Measurements from ENCODE around the gene ZSCAN29. TPM values are rescaled to one million over a fixed set of nuclear protein-coding genes. Genes with fewer than 3 reads are reported as not detected.

Gene ZSCAN29
- total RNA-seq, 3 donors from 2014 or later (not counting 1 experiment from before 2014, with no cell fraction given) = 26.5 to 38.3 (median 34.2) TPM

- WGBS (ENCODE audit: insufficient coverage) = 92% methylated on average over 3 of the region's 4 CpGs
- peaks cover 60% of the 10 kb centered on the region for H3K36me3 ChIP-seq (ENCODE audit: control insufficient read depth, insufficient read depth, low read length)
- no peak for ATAC-seq
These were observed 11.5 kb upstream of the ZSCAN29 start for GRCh38 chr15:43382310-43382709.

GRCh38 chr15:43378601-43379000 is 7.8 kb upstream of the ZSCAN29 start:
- no peaks in the 10 kb centered on the region for H3K9me3 Mint-ChIP-seq

More at GRCh38 chr15:43382310-43382709, 11.5 kb upstream of the ZSCAN29 start:
- Histone ChIP-seq H3K4me3 (ENCODE audit: low read length) (no peak overlapping the region), H3K9me3 (ENCODE audit: control insufficient read depth, insufficient read depth, low read length) (no peaks in the 10 kb centered on the region), H3K27ac (ENCODE audit: low read length) (no peak overlapping the region), H3K4me1 (ENCODE audit: control insufficient read depth, insufficient read depth, low read length) (no peaks in the 10 kb centered on the region), H3K27me3 (ENCODE audit: control insufficient read depth, insufficient read depth, low read length) (no peaks in the 10 kb centered on the region)
- intact Hi-C loops (cut with micrococcal nuclease) = no loop called here
- no peak for DNase-seq
- TF ChIP-seq, protein P1, sequence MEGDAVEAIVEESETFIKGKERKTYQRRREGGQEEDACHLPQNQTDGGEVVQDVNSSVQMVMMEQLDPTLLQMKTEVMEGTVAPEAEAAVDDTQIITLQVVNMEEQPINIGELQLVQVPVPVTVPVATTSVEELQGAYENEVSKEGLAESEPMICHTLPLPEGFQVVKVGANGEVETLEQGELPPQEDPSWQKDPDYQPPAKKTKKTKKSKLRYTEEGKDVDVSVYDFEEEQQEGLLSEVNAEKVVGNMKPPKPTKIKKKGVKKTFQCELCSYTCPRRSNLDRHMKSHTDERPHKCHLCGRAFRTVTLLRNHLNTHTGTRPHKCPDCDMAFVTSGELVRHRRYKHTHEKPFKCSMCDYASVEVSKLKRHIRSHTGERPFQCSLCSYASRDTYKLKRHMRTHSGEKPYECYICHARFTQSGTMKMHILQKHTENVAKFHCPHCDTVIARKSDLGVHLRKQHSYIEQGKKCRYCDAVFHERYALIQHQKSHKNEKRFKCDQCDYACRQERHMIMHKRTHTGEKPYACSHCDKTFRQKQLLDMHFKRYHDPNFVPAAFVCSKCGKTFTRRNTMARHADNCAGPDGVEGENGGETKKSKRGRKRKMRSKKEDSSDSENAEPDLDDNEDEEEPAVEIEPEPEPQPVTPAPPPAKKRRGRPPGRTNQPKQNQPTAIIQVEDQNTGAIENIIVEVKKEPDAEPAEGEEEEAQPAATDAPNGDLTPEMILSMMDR (IDR thresholded peaks at IDR 0.05) = no peak
- Mint-ChIP-seq H3K4me1 (peaks cover 0 to 4% of the 10 kb centered on the region in 2 donors), H3K27ac (no peak overlapping the region), H3K4me3 (no peak overlapping the region), H3K36me3 (peaks cover 19% of the 10 kb centered on the region), H3K9me3 (no peaks in the 10 kb centered on the region), H3K27me3 (ENCODE audit: low read depth in 2 of 2) (no peaks in the 10 kb centered on the region)

DNA sequence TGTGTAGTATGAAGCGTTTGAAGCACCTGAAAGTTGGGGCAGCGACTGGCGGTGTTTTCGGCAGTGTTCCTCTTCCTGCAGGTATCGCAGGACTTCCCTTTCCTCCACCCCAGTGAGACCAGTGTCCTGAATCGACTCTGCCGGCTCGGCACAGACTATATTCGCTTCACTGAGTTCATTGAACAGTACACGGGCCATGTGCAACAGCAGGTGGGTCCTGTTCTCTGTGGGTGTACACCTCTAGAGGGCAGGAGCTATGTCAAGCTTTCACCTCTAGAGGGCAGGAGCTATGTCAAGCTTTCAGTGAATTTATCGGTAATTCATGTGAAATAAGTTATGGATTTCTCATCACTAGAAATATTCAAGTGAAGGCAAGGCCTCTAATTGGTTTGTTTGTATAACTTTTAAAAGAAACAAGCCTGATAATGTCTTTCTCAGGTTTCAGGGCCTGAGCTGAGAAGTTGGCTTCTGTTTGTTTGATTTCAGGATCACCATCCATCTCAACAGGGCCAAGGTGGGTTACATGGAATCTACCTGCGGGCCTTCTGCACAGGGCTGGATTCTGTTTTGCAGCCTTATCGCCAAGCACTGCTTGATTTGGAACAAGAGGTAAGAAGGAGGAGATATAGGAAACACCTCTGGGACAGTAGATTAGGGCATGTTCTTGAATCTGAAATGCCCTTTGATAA is 5.3 kb upstream of the ZSCAN29 start:
- Mint-ChIP-seq H3K4me3 (no peak overlapping the region), H3K4me1 (peaks cover 24 to 25% of the 10 kb centered on the region in 2 donors), H3K36me3 (no peaks in the 10 kb centered on the region), H3K9me3 (no peaks in the 10 kb centered on the region), H3K27ac (no peak overlapping the region), H3K27me3 (ENCODE audit: low read depth in 2 of 2) (no peaks in the 10 kb centered on the region)
- Histone ChIP-seq H3K4me3 (ENCODE audit: low read length) (no peak overlapping the region), H3K9me3 (ENCODE audit: control insufficient read depth, insufficient read depth, low read length) (no peaks in the 10 kb centered on the region), H3K27ac (ENCODE audit: low read length) (no peak overlapping the region), H3K4me1 (ENCODE audit: control insufficient read depth, insufficient read depth, low read length) (peaks cover 3% of the 10 kb centered on the region), H3K36me3 (ENCODE audit: control insufficient read depth, insufficient read depth, low read length) (peaks cover 19% of the 10 kb centered on the region), H3K27me3 (ENCODE audit: control insufficient read depth, insufficient read depth, low read length) (no peaks in the 10 kb centered on the region)
- ATAC-seq (peak; percentile 70 to 71 (median 71)), DNase-seq (peak in 1 of 2 donors; percentile 65)
- intact Hi-C loops (cut with micrococcal nuclease) = loop anchor here (5.0 kb wide), 1 partner anchor 136 kb away; no protein-coding TSS in a partner anchor
- 78% methylated on average over 12 of the region's 13 CpGs for WGBS (ENCODE audit: insufficient coverage)
- TF ChIP-seq, protein P1 (IDR thresholded peaks at IDR 0.05) = peak; percentile 82

More at GRCh38 chr15:43378601-43379000, 7.8 kb upstream of the ZSCAN29 start:
- H3K27me3 ChIP-seq (ENCODE audit: control insufficient read depth, insufficient read depth, low read length) = no peaks in the 10 kb centered on the region
- TF ChIP-seq, protein P1 (IDR thresholded peaks at IDR 0.05) = no peak
- H3K9me3 ChIP-seq (ENCODE audit: control insufficient read depth, insufficient read depth, low read length) = no peaks in the 10 kb centered on the region
- DNase-seq = no peak
- H3K27ac ChIP-seq (ENCODE audit: low read length) = no peak overlapping the region
- ATAC-seq = no peak
- no peaks in the 10 kb centered on the region for H3K4me1 ChIP-seq (ENCODE audit: control insufficient read depth, insufficient read depth, low read length)
- H3K36me3 ChIP-seq (ENCODE audit: control insufficient read depth, insufficient read depth, low read length) = peaks cover 30% of the 10 kb centered on the region
- H3K27me3 Mint-ChIP-seq (ENCODE audit: low read depth in 2 of 2) = no peaks in the 10 kb centered on the region
- peaks cover 7 to 8% of the 10 kb centered on the region in 2 donors for H3K4me1 Mint-ChIP-seq
- intact Hi-C loops (cut with micrococcal nuclease) = loop anchor here (5.0 kb wide), 1 partner anchor 134 kb away; no protein-coding TSS in a partner anchor
- no peak overlapping the region for H3K4me3 ChIP-seq (ENCODE audit: low read length)
- no peak overlapping the region for H3K4me3 Mint-ChIP-seq
- H3K36me3 Mint-ChIP-seq = no peaks in the 10 kb centered on the region
- no peak overlapping the region for H3K27ac Mint-ChIP-seq
